GM18508 (cell line): ENCODE measurements around the gene TMEM163.
"Not testable (repeated sequence)": the region's sequence is repeated elsewhere in the genome, so short reads cannot be mapped to it uniquely, and the experiment has no call there.

Experiments
- ATAC-seq: cut with Tn5 transposase; IDR thresholded peaks from one replicate; pipeline ENCODE4 v1.9.1; 2021; ENCODE audit warnings: moderate number of reproducible peaks; ENCODE audit not compliant: insufficient read depth, unreplicated experiment

Gene TMEM163

DNA sequence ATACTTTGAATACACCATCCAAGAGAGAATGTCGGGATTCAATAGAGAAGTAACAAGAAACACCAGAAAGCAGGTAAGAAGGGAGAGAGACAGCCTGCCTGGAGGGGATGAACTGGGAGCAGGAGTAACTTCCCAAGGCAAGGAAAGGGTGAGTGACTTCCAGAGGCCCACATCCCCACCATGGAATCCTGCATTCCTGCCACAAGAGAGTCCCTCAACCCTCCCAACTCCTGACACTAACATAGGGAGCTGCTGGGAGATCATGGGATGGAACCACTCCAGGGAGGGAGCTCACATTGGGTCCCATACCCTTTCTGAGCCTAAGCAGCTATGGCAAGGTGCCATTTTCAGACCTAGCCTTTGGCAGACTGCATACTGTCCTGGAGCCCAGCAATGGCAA, 5.5 kb upstream of the TMEM163 start:
- ATAC-seq = no peak

DNA sequence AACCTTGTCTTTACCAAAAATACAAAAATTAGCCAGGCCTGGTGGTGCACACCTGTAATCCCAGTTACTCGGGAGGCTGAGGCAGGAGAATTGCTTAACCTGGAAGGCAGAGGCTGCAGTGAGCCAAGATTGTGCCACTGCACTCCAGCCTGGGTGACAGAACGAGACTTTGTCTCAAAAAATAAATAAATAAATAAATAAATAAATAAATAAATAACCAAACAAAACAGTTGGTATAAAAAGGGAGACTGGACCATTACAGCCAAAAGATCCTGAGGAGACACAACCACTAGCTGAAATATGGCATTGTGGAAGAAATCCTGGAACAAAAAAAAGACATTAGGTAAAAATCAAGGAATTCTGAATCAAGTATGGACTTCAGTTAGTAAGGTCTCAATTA, 4.9 kb upstream of the TMEM163 start:
- not testable (repeated sequence) for ATAC-seq

DNA sequence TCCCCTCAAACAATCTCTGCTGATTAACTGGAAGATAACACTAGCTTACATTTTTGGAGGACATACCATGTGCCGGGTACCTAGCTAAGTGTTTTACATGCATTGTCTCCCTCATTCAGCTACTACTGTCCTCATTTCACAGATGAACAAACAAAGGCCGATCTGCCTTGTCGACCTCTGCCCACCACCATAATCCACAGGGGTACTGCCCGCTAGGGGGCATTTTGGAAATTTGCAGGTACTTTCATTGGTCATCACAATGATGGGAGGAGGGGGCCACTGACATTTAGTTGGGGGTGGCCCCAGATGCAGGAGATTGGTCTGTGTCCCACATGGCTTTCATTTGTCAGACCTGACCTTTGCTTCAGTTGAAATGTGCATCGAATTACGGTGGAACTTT, 3.9 kb upstream of the TMEM163 start:
- ATAC-seq = no peak

DNA sequence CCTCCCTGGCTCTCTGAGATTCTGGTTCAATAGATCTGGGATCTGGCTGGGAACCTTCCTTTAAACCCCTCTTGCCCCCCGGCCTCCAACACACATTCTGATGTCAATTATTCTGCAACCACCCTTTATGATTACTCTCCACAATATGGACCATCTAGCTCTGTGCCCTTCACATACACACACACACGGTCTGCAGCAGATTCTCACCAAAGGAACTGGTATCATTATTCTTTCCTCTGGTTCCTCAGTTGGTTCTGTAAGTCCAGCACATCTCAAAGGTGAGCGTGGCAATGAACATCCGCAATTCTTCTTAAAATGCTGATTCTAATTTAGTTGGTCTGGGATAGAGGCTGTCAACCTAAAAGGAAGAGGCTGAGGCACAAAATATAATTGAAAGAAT, 2.8 kb upstream of the TMEM163 start:
- no peak for ATAC-seq

DNA sequence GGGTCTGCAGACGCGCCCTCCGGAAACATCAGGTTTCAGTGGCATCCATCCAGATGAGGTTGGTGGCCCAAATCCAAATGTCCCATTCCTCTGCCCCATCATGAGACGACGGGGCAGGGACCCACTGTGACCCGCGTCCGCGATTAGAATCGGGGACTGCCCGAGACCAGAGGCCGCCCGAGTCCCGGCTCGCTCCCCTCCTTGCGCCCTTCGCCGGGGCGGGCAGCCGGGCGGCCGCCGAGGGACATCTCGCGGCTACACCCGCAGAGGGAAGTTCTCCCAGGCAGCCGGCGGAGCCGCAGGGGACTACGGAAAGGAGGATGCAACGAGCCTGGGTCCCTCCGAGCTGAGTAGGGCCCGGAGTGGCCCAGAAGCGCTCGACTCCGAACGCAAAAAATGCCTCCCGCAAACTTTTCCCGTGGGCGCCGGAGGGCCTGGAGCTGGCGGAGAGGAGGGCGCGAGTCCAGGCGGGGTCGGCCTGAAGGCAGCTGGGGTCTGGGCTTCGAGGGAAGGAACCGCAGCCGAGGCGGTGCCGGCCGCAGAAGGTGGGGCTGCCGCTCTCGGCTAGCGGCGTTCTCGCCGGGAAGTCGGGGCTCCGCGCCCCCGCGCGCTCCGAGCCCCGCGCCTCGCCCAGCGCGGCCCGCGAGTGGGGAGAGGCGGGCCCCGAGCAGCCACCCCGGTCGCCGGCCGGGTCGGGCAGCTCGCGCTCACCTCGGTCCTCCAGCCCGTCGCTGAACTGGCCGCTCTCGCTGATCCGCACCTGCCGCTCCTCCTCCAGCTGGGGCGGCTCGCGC, 580 bp downstream of the TMEM163 start:
- no peak for ATAC-seq

DNA sequence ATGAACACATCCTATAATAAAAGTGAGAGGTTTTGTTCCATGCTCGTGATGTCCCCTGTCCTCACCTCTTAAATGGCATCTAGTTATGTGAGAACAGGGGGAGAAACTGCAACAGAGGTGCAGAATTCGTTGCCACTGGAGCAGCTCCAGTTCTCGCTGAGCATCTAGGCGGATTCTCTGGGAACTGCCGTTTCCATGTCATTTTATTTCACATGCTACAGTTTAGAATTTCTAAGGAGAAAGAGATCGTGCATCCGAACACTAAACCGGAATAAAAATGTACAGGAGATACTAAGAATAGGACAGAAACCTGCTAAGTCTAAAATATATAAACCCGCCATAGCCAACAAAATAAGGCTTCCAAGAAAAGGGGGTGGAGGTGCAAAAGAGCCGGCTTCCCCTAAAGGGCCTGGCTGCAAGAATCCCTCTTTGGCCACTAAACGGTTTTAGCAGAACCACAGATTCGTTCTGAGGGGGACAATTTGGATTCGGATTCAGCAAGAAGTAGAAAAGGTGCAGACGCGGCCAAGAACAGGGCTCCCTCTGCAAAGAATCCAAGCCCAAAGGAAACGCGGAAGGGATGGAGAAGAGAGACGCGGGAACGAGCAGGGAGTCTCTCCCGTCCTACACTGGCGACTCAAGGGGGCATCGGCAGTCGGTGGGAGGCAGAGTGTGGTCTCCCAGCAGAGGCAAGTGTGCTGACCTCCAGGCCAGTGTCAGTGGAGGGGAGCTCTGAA, 1.3 kb downstream of the TMEM163 start:
- ATAC-seq = no peak

DNA sequence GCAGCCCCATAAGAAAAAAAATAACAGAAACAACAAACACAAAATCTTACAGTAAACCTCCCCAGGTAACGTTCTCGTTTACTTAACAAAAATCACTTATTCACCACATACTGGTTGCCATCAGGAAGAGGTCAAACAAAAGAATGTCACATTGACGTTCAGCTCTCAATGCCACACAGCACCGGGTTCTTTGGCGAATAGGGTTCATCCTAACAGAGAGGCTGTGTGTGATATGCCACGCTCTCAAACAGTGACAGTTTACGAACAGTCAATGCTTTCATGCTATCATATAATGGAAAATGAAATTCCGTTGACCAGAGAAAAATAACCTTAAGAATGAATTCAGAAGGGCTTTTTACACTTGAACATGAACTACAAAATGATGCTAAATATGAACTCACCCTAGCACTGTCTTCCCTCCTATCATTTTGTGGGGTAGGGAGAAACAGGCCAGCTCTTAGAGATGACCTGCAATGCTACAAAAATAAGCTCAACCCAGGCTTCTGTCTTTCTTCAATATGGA, 2.0 kb downstream of the TMEM163 start:
- no peak for ATAC-seq

DNA sequence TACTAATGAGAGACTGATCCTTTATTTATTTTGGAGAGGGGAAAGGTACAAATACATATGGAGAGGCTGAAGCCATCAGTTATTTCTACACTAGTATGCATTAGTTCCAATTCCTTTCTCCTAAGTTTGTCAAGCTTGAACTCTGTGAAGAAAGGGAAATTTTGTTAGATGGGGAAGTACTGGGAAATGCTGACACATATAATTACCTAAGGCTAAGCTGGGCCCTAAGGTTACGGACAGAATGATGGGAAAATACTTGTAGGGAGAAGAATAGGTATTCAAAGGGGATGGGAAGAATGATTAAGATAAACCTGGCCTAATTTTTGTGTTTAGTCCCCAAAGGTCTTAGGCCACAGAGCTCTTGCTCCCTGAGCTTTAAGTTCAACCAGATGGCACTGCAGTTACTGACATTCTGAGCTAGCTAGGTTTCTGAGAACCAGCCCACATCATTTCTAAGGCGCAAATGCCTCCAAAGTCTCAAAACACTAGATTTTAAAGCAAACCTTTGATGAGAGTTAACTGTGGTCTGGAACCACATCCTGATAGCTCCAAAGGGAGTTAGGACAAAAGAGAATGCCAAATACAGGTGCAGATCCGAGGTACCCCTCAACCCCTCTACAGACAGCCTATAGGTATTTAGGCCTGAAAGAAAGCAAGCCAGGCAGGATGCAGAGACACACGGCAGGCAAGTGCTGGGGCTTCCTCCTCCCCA, 2.7 kb downstream of the TMEM163 start:
- ATAC-seq = no peak

DNA sequence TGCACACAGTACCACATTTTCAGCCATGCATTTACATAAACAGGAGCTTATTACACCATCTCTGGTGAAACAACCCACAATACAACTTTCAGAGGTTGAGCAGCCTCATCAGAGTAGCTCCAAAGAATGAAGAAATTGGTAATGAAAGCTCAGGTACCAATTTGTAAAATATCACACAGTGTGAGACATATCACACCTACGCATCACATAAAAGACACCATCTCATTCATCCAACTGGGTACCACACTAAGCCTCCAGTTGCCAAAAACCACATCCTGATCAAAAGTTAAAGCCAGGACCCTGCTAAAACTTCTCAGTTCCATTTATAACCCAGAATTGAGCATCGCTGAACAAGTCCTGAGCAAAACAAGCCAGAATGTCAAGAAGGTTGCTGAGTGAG, 4.6 kb downstream of the TMEM163 start:
- no peak for ATAC-seq

DNA sequence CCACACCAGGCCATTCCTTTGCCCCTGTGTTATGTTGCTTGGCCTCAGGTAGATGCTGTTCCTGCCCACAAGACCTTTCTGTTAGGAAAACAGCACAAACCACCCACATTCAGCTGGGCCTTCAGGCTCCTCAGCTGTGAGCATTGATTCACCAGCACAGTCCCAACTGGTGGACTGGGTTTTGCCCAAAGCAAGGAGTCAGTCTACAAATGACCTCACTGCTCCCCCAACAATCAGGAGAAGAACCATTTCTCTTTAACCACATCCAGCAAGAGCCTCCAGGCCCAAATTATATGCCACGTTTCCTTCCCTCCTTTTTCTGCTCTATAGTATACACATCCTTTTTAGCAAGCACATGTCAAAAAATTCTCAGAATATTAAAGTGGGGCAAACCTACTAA, 5.2 kb downstream of the TMEM163 start:
- ATAC-seq = no peak

DNA sequence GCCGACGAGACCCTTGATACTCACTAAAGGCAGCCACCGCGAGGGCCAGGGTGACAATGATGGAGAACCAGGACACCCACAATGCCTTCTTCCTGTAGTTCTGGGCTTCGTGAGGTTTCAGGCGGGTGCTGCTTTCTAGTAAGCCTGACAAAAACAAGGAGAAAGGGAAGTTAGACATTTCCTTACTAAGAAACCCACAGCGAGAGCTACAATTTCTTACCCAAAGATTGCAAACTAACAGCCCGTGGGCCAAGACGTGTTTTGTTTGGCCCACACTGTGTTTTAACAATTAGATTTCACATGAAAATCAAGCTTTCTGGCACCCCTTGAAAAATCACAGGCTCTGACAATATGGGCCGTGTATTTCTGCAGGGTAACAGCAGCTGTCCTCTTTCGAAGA, 5.6 kb downstream of the TMEM163 start:
- ATAC-seq = no peak

DNA sequence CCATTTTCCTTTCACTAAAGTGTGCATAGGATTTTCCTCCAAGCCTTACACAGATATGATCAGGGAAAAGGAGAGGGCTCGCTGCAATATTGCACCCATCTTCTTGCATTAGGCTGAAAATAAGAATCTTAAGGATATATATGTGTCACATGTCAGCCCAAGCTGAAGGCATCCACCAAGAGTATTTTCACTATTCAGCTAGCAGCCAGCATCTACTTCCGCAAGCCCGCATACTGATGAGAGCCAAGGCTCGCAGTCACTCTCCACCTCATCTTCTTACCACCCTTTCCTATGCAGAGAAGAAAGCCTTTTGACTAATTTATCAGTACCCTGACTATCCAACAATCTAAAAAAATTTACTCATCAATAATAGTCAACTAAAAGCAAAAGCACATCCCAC, 6.1 kb downstream of the TMEM163 start:
- ATAC-seq = no peak

DNA sequence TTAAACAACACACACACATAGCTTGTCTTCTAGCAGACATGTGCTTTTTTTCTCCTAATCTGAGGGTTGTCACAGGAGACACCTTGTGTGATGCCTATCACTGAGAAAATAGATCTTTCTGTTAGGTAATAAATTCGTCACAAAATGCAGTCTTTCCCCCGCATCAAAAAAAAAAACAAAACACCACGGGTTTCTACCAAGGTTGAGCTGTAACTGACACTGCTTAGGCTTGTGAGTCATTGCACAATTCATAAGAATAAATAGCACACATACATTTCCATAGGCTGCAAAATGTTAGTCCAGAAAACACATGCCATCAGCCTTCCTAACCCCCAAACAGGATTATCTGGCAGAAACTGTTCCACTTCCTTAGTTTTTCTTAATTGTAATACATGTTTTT, 6.5 kb downstream of the TMEM163 start:
- no peak for ATAC-seq

DNA sequence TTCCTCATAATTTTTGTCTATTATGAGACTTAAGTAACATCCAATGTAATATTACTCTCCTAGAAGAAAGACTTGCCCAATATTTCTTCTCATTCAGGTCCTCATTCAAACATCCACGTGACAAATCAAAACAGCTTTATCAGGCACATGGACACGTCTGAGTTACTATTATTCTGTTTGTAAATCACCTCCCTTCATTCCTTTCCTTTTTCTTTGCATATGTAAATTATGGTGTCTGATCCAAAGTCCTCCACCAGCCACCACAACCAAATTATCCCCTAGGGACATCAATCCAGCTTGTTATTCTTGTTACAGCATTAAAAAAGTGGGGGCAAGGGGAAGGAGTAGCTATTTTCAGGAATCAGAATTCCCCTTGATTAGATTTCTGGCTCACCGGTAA, 7.1 kb downstream of the TMEM163 start:
- no peak for ATAC-seq

DNA sequence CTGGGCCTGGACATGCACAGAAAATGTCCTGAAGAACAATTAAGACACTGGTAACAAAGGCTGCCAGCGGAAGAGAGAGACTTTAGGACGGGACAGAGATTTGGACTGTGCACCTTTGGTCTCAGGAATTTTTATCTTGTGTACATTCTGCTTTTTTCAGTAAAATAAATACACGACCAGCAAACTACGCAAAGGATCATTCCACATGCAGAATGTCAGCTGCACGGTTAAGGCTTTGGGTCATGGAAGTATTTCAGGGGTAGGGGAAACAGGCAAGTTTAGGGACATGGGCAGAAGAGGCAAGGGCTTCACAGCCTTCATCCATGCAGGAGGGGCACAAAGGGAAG, 11.5 kb downstream of the TMEM163 start:
- ATAC-seq = no peak

DNA sequence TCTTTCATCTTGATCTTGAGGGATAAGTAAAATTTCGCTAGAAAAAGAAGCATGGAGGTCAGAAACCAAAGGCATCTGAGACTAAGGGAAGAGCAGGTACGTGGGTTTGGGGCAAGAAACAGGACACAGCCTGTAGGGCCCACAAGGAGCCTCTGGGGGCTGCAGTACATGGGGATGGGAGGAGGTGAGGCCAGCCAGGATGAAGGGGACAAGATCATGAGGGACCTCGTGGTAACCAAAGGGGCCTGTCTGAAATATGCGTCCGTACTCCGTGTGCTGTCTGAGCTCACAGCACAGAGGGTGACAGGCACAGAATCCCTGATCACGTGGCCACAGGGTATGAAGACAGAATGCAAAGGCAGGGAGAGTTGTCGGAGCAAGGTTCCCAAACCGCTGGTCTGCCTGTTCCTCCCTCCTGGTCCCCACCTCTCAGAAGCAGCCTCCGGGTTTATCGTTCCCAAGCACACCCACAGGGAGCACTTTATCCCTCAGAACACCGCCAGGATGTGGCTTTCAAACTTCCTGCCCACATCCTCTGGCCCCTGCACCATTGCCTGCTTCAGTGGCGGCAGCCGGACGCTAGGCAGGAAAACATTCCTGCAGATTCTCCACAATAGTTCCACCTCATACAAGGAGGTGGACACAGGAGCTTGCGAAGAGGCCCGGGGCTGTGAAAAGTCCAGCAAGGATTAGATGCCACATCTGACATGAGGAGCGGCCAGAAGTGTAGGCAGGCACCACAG, 12.0 kb downstream of the TMEM163 start:
- ATAC-seq = no peak

DNA sequence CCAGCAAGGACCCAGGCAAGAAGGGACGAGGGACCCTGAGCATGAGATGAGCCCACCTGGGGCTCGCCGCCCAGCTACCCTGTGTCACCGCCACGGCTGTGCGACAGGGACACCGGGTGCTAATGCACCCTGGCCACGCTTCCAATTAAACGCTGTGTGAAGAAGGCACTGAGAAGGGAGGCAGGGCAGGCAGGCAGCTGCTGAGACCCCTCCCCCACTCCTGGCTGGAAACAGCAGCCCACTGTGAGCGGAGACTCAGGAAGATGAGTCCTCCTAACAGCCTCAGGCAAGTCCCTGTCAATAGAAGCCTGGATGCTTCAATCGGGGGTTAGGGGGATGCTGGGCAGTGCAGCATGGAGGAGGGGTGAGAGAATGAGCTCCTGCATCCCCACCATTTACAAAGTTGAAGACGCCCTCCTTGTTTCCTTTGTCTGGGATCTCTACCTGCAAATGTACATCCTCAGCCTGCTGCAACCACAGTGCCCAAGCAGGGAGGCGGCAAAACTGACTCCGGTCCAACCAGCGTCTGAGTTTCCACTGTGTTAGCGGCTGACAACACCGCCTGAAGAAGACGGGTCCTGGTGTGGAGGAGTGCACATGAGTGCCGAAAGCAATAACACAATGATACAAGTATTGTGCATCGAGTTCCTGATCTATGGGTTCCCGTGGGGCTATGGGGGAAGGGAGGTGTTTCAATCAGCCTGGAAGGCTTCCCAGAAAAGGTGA, 12.8 kb downstream of the TMEM163 start:
- ATAC-seq = no peak

DNA sequence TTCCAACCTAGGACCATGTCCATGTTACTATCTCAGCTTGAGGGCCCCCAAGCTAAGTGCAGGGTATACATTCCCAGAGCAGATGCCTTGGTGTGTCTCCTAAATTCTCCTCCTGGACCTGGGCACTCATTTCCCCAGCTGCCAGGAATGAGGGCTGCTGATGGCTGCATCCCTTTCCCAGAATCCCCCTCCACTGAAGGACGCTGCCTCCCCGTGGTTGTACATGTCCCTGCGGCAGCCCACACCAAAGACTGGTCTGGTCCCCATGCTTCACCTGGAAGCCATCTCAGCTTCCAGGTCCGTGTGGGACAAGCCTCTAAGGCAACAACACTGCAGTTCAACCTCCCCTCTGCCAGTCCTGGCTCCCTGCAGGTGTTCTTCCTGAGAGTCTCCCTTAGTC, 14.6 kb downstream of the TMEM163 start:
- ATAC-seq = no peak

DNA sequence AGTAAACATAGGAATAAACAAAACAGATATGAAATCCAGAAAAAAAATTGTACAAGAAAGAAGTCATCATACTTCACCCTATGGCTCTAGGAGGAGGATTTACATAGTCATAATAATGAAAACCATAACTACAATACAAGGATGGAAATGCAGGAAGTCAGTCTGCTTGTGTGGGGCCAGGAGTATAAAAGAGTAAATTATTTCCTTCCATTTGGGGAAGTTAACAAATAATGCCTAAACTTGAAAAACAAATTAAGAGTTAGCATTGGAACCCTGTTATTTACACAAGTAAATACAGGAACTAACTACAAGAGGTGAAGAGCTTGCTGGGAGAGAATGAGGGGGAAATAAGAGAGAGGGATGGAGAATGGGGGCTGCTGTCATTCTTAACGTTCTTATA, 15.4 kb downstream of the TMEM163 start:
- ATAC-seq = no peak

DNA sequence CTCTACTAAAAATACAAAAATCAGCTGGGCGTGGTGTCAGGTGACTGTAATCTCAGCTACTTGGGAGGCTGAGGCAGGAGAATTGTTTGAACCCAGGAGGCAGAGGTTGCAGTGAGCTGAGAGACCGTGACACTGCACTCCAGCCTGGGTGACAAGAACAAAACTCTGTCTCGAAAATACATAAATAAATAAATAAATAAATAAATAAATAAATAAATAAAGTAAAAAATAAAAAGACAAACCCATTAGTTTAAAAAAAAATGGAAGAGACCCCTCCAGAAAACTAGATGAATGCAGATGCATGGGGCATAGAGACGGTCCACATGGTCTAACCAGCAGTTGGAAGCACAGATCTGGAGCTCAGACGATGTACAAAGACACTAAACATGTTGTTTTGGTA, 18.1 kb downstream of the TMEM163 start:
- no peak for ATAC-seq
